GM20000 (cell line): ENCODE results near the gene CEP55.

Experiments
- DNase-seq: peaks from one replicate; pipeline ENCODE4 v3.0.0; 2012; ENCODE audit warnings: low spot score
- TF ChIP-seq, protein P1 (sequence below): IDR thresholded peaks from 2 replicates; pipeline ENCODE4 v1.5.1; 2012; ENCODE audit warnings: mild to moderate bottlenecking, control low read depth; ENCODE audit errors: extremely low read depth, missing control alignments

Gene CEP55

DNA sequence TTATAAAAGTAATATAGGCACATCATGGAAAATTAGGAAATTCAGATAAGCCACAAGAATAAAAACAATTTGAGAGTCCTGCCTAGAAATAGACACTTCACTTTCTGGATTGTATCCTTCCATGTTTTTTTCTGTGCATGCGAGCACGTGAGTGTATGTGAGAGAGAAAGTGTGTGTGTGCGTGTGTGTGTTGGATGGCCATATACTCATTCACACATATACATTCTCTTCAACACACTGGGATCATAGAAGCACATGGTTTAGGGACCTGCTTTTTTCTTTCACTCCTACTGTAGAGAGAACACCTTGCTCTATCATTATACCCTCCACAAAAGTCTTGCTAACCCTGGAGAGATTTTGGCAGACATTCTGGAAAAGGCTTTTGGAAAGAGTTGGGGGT lies 77.5 kb downstream of the CEP55 start:
- TF ChIP-seq, protein P1, sequence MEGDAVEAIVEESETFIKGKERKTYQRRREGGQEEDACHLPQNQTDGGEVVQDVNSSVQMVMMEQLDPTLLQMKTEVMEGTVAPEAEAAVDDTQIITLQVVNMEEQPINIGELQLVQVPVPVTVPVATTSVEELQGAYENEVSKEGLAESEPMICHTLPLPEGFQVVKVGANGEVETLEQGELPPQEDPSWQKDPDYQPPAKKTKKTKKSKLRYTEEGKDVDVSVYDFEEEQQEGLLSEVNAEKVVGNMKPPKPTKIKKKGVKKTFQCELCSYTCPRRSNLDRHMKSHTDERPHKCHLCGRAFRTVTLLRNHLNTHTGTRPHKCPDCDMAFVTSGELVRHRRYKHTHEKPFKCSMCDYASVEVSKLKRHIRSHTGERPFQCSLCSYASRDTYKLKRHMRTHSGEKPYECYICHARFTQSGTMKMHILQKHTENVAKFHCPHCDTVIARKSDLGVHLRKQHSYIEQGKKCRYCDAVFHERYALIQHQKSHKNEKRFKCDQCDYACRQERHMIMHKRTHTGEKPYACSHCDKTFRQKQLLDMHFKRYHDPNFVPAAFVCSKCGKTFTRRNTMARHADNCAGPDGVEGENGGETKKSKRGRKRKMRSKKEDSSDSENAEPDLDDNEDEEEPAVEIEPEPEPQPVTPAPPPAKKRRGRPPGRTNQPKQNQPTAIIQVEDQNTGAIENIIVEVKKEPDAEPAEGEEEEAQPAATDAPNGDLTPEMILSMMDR, result no peak
- no peak for DNase-seq

DNA sequence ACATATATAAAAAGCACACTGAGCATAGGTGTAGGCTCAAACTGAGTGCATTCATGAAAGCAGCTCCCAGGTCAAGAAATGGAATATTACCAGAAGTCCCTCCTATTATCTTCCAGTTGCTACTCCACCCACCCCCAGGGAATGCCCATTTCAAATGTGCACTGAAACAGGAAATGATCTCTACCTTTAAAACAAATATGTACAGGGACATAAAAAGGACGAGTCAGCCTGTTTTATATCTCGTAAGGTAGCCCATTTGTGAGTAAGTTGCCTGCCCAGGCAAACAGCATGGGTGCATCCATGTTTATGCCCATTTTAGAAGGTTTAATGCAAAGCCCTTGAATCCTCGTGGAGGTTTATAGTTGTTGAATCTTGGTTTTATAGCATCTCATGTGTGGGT lies 80.5 kb downstream of the CEP55 start:
- TF ChIP-seq, protein P1, result no peak
- DNase-seq, result no peak

DNA sequence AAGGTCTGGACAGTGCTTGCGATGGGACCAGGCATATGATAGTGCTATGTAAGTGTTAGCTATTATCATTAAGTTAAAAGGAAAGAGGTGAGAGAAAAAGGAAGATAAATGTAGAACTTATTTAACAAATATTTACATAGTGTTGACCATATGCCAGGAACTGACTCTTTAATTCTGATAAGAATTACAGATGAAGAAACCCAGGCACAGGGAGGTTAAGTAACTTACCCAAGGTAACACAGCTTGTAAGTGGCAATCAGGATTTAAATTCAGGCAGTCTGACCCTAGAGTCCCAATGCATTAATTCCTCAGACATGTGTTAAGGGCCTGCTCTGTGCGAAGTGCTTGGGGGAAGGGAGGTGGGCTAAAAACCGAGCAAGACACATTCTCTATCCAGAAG lies 81.2 kb downstream of the CEP55 start:
- TF ChIP-seq, protein P1, result no peak
- DNase-seq, result no peak
